ENCODE data around the gene EXOC6B.

EXOC6B gene

DNA sequence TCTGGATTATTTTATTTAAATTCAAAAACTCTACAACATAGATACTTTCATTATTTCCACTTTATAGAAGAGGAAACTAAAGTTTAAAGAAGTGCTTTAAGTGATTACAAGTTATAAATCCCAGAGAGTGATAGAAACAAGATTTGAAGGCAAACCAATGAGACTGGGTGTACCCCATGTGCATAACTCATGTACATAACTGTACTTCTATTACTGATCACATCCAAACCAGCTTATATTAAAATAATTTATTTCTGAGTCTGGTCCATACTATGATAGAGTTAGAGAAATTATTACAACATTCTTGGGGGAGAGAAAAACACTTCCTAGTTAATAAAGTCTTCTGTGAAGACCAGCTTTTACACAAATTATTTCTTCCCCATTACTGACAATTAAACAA, 221.4 kb downstream of the EXOC6B start:
- no peaks in the 10 kb centered on the region for H3K36me3 ChIP-seq (ENCODE audit: control insufficient read depth in 2 of 2, insufficient read depth in 1 of 2, low read length in 2 of 2)
- POLR2A ChIA-PET: no interaction called here
- no peaks in the 10 kb centered on the region for H3K4me1 ChIP-seq (ENCODE audit: control insufficient read depth, insufficient read depth, low read length)
- H3K4me3 ChIP-seq (ENCODE audit: low read depth, low read length): no peak overlapping the region
- H3K9me3 ChIP-seq (ENCODE audit: control insufficient read depth, insufficient read depth, low read depth, low read length): no peaks in the 10 kb centered on the region; the same call in 1 of the 2 replicates
- no peak for TF ChIP-seq FEZF1 (tag by site-specific recombination; IDR thresholded peaks at IDR 0.05)
- no peak for TF ChIP-seq ZFP41 (tag by site-specific recombination; IDR thresholded peaks at IDR 0.05; ENCODE audit: borderline replicate concordance)
- no peak for TF ChIP-seq ZNF433 (tag by site-specific recombination; IDR thresholded peaks at IDR 0.05; ENCODE audit: low read depth)
- TF ChIP-seq ZNF585B (tag by site-specific recombination; IDR thresholded peaks at IDR 0.05): no peak
- no peak for TF ChIP-seq ZNF785 (tag by site-specific recombination; IDR thresholded peaks at IDR 0.05)
- no peak for TF ChIP-seq ZNF354C (tag by site-specific recombination; IDR thresholded peaks at IDR 0.05; ENCODE audit: borderline replicate concordance, low read depth)
- no peak overlapping the region for H3K27ac ChIP-seq (ENCODE audit: extremely low read depth, low read depth, low read length)
- CTCF ChIA-PET: interaction anchor here (0.7 kb wide), 3 partner anchors 148 to 1217 kb away, joined by 3 to 4 read pairs (median 3); no protein-coding TSS in a partner anchor

DNA sequence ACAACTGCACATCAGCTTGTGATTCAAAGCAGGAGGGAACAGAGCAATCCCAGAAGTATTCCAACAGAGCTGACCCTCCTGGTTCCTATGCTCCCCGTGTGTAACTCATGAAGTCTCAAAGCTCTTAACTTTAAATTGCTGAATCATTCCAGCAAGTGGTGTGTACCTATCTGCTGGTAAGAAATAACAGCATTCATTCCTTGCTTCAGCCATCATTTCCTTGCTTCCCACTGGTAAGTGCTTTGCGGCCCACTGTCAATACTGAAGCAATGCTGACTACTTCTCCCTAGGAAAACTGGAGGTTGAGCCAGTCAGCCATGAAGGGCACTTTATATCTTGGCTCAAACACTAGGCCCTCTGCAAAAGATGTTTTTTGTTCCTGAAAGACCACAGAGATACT, 222.4 kb downstream of the EXOC6B start:
- Histone ChIP-seq H3K4me3 (ENCODE audit: low read depth, low read length) (no peak overlapping the region), H3K9me3 (ENCODE audit: control insufficient read depth, insufficient read depth, low read depth, low read length) (no peaks in the 10 kb centered on the region; the same call in 1 of the 2 replicates), H3K27ac (ENCODE audit: extremely low read depth, low read depth, low read length) (no peak overlapping the region), H3K36me3 (ENCODE audit: control insufficient read depth in 2 of 2, insufficient read depth in 1 of 2, low read length in 2 of 2) (no peaks in the 10 kb centered on the region), H3K4me1 (ENCODE audit: control insufficient read depth, insufficient read depth, low read length) (no peaks in the 10 kb centered on the region)
- CTCF ChIA-PET: interaction anchor here (0.6 kb wide), 1 partner anchor 1180 kb away, joined by 4 read pairs; no protein-coding TSS in a partner anchor
- POLR2A ChIA-PET: no interaction called here
- TF ChIP-seq ZNF423 (tag by site-specific recombination; IDR thresholded peaks at IDR 0.05): no peak
- TF ChIP-seq ZNF274 (IDR thresholded peaks at IDR 0.05; ENCODE audit: low read length): no peak
- no peak for TF ChIP-seq ZNF274 (tag by site-specific recombination; IDR thresholded peaks at IDR 0.05; ENCODE audit: borderline replicate concordance)
- TF ChIP-seq ZNF239 (tag by site-specific recombination; IDR thresholded peaks at IDR 0.05): no peak
- TF ChIP-seq BCL11A (tag by site-specific recombination; IDR thresholded peaks at IDR 0.05; ENCODE audit: low read depth): no peak
- TF ChIP-seq, protein P1, sequence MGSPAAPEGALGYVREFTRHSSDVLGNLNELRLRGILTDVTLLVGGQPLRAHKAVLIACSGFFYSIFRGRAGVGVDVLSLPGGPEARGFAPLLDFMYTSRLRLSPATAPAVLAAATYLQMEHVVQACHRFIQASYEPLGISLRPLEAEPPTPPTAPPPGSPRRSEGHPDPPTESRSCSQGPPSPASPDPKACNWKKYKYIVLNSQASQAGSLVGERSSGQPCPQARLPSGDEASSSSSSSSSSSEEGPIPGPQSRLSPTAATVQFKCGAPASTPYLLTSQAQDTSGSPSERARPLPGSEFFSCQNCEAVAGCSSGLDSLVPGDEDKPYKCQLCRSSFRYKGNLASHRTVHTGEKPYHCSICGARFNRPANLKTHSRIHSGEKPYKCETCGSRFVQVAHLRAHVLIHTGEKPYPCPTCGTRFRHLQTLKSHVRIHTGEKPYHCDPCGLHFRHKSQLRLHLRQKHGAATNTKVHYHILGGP (tag by site-specific recombination; IDR thresholded peaks at IDR 0.05): no peak
- TF ChIP-seq, protein P2, sequence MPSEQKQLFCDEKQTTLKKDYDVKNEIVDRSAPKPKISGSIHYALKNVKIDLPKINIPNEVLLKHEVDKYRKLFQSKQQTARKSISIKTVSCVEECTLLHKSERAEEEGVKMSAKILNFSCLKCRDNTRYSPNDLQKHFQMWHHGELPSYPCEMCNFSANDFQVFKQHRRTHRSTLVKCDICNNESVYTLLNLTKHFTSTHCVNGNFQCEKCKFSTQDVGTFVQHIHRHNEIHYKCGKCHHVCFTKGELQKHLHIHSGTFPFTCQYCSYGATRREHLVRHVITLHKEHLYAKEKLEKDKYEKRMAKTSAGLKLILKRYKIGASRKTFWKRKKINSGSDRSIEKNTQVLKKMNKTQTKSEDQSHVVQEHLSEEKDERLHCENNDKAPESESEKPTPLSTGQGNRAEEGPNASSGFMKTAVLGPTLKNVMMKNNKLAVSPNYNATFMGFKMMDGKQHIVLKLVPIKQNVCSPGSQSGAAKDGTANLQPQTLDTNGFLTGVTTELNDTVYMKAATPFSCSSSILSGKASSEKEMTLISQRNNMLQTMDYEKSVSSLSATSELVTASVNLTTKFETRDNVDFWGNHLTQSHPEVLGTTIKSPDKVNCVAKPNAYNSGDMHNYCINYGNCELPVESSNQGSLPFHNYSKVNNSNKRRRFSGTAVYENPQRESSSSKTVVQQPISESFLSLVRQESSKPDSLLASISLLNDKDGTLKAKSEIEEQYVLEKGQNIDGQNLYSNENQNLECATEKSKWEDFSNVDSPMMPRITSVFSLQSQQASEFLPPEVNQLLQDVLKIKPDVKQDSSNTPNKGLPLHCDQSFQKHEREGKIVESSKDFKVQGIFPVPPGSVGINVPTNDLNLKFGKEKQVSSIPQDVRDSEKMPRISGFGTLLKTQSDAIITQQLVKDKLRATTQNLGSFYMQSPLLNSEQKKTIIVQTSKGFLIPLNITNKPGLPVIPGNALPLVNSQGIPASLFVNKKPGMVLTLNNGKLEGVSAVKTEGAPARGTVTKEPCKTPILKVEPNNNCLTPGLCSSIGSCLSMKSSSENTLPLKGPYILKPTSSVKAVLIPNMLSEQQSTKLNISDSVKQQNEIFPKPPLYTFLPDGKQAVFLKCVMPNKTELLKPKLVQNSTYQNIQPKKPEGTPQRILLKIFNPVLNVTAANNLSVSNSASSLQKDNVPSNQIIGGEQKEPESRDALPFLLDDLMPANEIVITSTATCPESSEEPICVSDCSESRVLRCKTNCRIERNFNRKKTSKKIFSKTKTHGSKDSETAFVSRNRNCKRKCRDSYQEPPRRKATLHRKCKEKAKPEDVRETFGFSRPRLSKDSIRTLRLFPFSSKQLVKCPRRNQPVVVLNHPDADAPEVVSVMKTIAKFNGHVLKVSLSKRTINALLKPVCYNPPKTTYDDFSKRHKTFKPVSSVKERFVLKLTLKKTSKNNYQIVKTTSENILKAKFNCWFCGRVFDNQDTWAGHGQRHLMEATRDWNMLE (tag by site-specific recombination; conservative IDR thresholded peaks at IDR 0.05; ENCODE audit: low read depth): no peak
- no peak for TF ChIP-seq KLF9 (tag by site-specific recombination; IDR thresholded peaks at IDR 0.05; ENCODE audit: low read depth)
- no peak for TF ChIP-seq ZNF555 (tag by site-specific recombination; conservative IDR thresholded peaks at IDR 0.05)
- TF ChIP-seq ZNF404 (tag by site-specific recombination; IDR thresholded peaks at IDR 0.05): no peak
- no peak for TF ChIP-seq ZNF121 (tag by site-specific recombination; IDR thresholded peaks at IDR 0.05)
- no peak for TF ChIP-seq ZNF202 (tag by site-specific recombination; IDR thresholded peaks at IDR 0.05; ENCODE audit: borderline replicate concordance)
- no peak for TF ChIP-seq ZNF776 (tag by site-specific recombination; IDR thresholded peaks at IDR 0.05; ENCODE audit: borderline replicate concordance)
- TF ChIP-seq ZNF660 (tag by site-specific recombination; IDR thresholded peaks at IDR 0.05): no peak
- no peak for TF ChIP-seq HOXA7 (CRISPR knock-in tag; IDR thresholded peaks at IDR 0.05; ENCODE audit: borderline replicate concordance)
- TF ChIP-seq ZSCAN23 (tag by site-specific recombination; IDR thresholded peaks at IDR 0.05): no peak
- TF ChIP-seq MYNN (tag by site-specific recombination; IDR thresholded peaks at IDR 0.05; ENCODE audit: borderline replicate concordance): no peak
- TF ChIP-seq ZNF175 (tag by site-specific recombination; IDR thresholded peaks at IDR 0.05): no peak
- TF ChIP-seq, protein P3, sequence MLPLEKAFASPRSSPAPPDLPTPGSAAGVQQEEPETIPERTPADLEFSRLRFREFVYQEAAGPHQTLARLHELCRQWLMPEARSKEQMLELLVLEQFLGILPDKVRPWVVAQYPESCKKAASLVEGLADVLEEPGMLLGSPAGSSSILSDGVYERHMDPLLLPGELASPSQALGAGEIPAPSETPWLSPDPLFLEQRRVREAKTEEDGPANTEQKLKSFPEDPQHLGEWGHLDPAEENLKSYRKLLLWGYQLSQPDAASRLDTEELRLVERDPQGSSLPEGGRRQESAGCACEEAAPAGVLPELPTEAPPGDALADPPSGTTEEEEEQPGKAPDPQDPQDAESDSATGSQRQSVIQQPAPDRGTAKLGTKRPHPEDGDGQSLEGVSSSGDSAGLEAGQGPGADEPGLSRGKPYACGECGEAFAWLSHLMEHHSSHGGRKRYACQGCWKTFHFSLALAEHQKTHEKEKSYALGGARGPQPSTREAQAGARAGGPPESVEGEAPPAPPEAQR (tag by site-specific recombination; IDR thresholded peaks at IDR 0.05): no peak
- no peak for TF ChIP-seq SP2 (tag by site-specific recombination; IDR thresholded peaks at IDR 0.05)
- TF ChIP-seq ZNF548 (tag by site-specific recombination; IDR thresholded peaks at IDR 0.05): no peak
